IMR-90 (cell line): ENCODE data around the gene TMEM53. TPM values are rescaled to one million over a fixed set of nuclear protein-coding genes. Genes with fewer than 3 reads are reported as not detected.

Experiments used
- ATAC-seq: fragments of 200-7000 bp; cut with Tn5 transposase; 2 replicates; pipeline ENCODE4 v1.9.1; 2020; ENCODE audit warnings: low read depth, mild to moderate bottlenecking, moderate library complexity
- BruUV-seq: library from RNA; stranded (reverse); fragments of 400-500 nt; replicated peaks from 2 replicates; lab custom pipeline; 2021; lab: Mats Ljungman, UMichigan
- CTCF ChIA-PET: fragments of 300-600 bp; formaldehyde crosslinking; extraction: SDS; loops from one replicate; lab custom pipeline; 2021; ENCODE audit warnings: antibody characterized with exemption; lab: Yijun Ruan, JAX
- POLR2A ChIA-PET: fragments of 300-600 bp; sonication (Branson Sonifier 250); formaldehyde crosslinking; loops from one replicate; lab custom pipeline; 2022; ENCODE audit warnings: antibody characterized with exemption; ENCODE audit not compliant: unreplicated experiment; lab: Charles Lee
- DNase-seq: peaks from one replicate; pipeline ENCODE4 v3.0.0; 2013
- H2AFZ ChIP-seq: replicated peaks from 2 replicates; pipeline ENCODE3; 2013; ENCODE audit warnings: low read length, mild to moderate bottlenecking; ENCODE audit not compliant: poor library complexity
- H2AK5ac ChIP-seq: 2 replicates; pipeline ENCODE4 v1.6.1; 2013; ENCODE audit warnings: low read depth, low read length, inconsistent platforms
- H2AK9ac ChIP-seq: replicated peaks from 2 replicates; pipeline ENCODE3; 2013; ENCODE audit warnings: mild to moderate bottlenecking, low read depth, low read length, moderate library complexity; ENCODE audit not compliant: poor library complexity
- H2BK120ac ChIP-seq: 2 replicates; pipeline ENCODE4 v1.6.1; 2013; ENCODE audit warnings: low read depth, low read length, inconsistent platforms
- H2BK15ac ChIP-seq: 3 replicates; pipeline ENCODE4 v1.6.1; 2013; ENCODE audit warnings: low read depth, low read length, inconsistent platforms
- H2BK20ac ChIP-seq: 2 replicates; pipeline ENCODE4 v1.6.1; 2013; ENCODE audit warnings: low read depth, mild to moderate bottlenecking, inconsistent platforms, low read length, moderate library complexity
- H2BK5ac ChIP-seq: 2 replicates; pipeline ENCODE4 v1.6.1; 2013; ENCODE audit warnings: mild to moderate bottlenecking, low read depth, low read length, inconsistent platforms; ENCODE audit not compliant: poor library complexity, severe bottlenecking
- H3K14ac ChIP-seq: replicated peaks from 2 replicates; pipeline ENCODE4 v1.6.1; 2013; ENCODE audit warnings: low read depth, low read length, inconsistent platforms
- H3K18ac ChIP-seq: 2 replicates; pipeline ENCODE4 v1.6.1; 2013; ENCODE audit warnings: low read depth, low read length, control low read depth
- H3K23ac ChIP-seq: 2 replicates; pipeline ENCODE4 v1.6.1; 2013; ENCODE audit warnings: low read depth, low read length, inconsistent platforms
- H3K27ac ChIP-seq: 2 replicates; pipeline ENCODE4 v1.5.1; 2013; ENCODE audit warnings: mild to moderate bottlenecking, control low read depth, low read length; ENCODE audit not compliant: insufficient read depth
- H3K27me3 ChIP-seq: 2 replicates; pipeline ENCODE4 v1.6.1; 2013; ENCODE audit warnings: low read length; ENCODE audit not compliant: control insufficient read depth, insufficient read depth
- H3K36me3 ChIP-seq: 2 replicates; pipeline ENCODE4 v1.6.1; 2013; ENCODE audit warnings: low read length, mixed read lengths; ENCODE audit not compliant: control insufficient read depth, insufficient read depth
- H3K4ac ChIP-seq: 2 replicates; pipeline ENCODE4 v1.6.1; 2013; ENCODE audit warnings: low read depth, low read length, inconsistent platforms
- H3K4me1 ChIP-seq: 2 replicates; pipeline ENCODE4 v1.6.1; 2013; ENCODE audit warnings: low read length, mixed read lengths; ENCODE audit not compliant: control insufficient read depth, insufficient read depth
- H3K4me2 ChIP-seq: 2 replicates; pipeline ENCODE4 v1.6.1; 2013; ENCODE audit warnings: low read depth, mild to moderate bottlenecking, control low read depth, low read length, moderate library complexity
- H3K4me3 ChIP-seq: 2 replicates; pipeline ENCODE4 v1.5.1; 2013; ENCODE audit warnings: low read depth, mild to moderate bottlenecking, control low read depth, low read length, moderate library complexity; ENCODE audit not compliant: insufficient read depth
- H3K56ac ChIP-seq: 2 replicates; pipeline ENCODE4 v1.6.1; 2013; ENCODE audit warnings: low read length, inconsistent platforms; ENCODE audit not compliant: insufficient read depth; ENCODE audit errors: extremely low read depth
- H3K79me1 ChIP-seq, 2 experiments: 2 replicates each; pipeline ENCODE4 v1.6.1; 2013; ENCODE audit warnings: low read length in 2 of 2, inconsistent platforms in 1 of 2, low read depth in 1 of 2
- H3K9ac ChIP-seq: 2 replicates; pipeline ENCODE4 v1.6.1; 2013; ENCODE audit warnings: low read depth, low read length, control low read depth
- H3K9me1 ChIP-seq: 2 replicates; pipeline ENCODE4 v1.6.1; 2013; ENCODE audit warnings: low read length, inconsistent platforms; ENCODE audit not compliant: insufficient read depth
- H3K9me3 ChIP-seq: 2 replicates; pipeline ENCODE4 v1.6.1; 2013; ENCODE audit warnings: low read length; ENCODE audit not compliant: control insufficient read depth, insufficient read depth
- H4K20me1 ChIP-seq: 2 replicates; pipeline ENCODE4 v1.6.1; 2013; ENCODE audit warnings: low read length, inconsistent platforms; ENCODE audit not compliant: insufficient read depth
- H4K5ac ChIP-seq: 2 replicates; pipeline ENCODE4 v1.6.1; 2013; ENCODE audit warnings: mild to moderate bottlenecking, low read depth, low read length, control low read depth
- H4K8ac ChIP-seq, 2 experiments: 2 replicates each; pipeline ENCODE4 v1.6.1; 2013; ENCODE audit warnings: low read depth in 2 of 2, low read length in 2 of 2, control low read depth in 1 of 2, inconsistent platforms in 1 of 2
- H4K91ac ChIP-seq: 2 replicates; pipeline ENCODE4 v1.6.1; 2013; ENCODE audit warnings: low read depth, low read length, inconsistent platforms; ENCODE audit not compliant: insufficient read depth
- CTCF ChIP-seq: conservative IDR thresholded peaks from 2 replicates; pipeline ENCODE4 v1.5.1; 2012; ENCODE audit warnings: mild to moderate bottlenecking, low read depth, low read length, improper control_type of control experiment
- RCOR1 ChIP-seq: IDR thresholded peaks from 2 replicates; pipeline ENCODE4 v1.6.1; 2012; ENCODE audit warnings: mild to moderate bottlenecking, low read length, improper control_type of control experiment; ENCODE audit not compliant: insufficient replicate concordance
- WGBS, 2 experiments: methylation state at CpG; one replicate each; pipeline versions ENCODE4 v1.1.5 to v1.1.7; 2013; ENCODE audit warnings: missing lambda C conversion rate in 2 of 2; ENCODE audit not compliant: insufficient read length in 1 of 2; ENCODE audit errors: extremely low coverage in 2 of 2; 5-methylcytosine and 5-hydroxymethylcytosine counted together
- dilution Hi-C: fragments of 300-500 bp; cut with HindIII; formaldehyde crosslinking; loops from one replicate; pipeline ENCODE4 v1.14.3; 2018; ENCODE audit warnings: low sequenced_read_pairs; ENCODE audit not compliant: unreplicated experiment
- in situ Hi-C: fragments of 300-500 bp; cut with MboI; formaldehyde crosslinking; loops from 3 replicates; pipeline ENCODE4 v1.14.3; 2019; ENCODE audit warnings: low sequenced_read_pairs, inconsistent platforms, mixed read lengths
- intact Hi-C: fragments of 100-400 bp; cut with micrococcal nuclease; formaldehyde crosslinking; loops from 2 replicates; pipeline ENCODE4 v1.10.0; 2022
- polyA plus RNA-seq, 3 experiments: library from polyadenylated mRNA; depleted of rRNA; stranded (reverse); fragments of >200 nt; gene quantifications; 2 replicates each; pipeline ENCODE4 v1.2.3, GENCODE V29; 2012; ENCODE audit warnings: low replicate concordance in 1 of 3
- total RNA-seq: library from RNA; depleted of rRNA; stranded (reverse); fragments of >200 nt; gene quantifications from 2 replicates; pipeline ENCODE4 v1.2.3, GENCODE V29; 2012

The TMEM53 gene
- total and polyA plus RNA-seq, 2 of the 4 experiments (the other 2 are of a cell fraction), result 2.7 to 6.3 TPM

- Histone ChIP-seq H2AFZ (no peak overlapping the region), H2AK5ac (no peak overlapping the region), H2AK9ac (no peak overlapping the region), H2BK15ac (no peak overlapping the region), H3K4me1 (no peaks in the 10 kb centered on the region), H3K27ac (no peak overlapping the region), H3K36me3 (no peaks in the 10 kb centered on the region), H2BK20ac (no peak overlapping the region), H4K8ac (no peak overlapping the region), H4K20me1 (no peaks in the 10 kb centered on the region), H3K23ac (no peak overlapping the region), H3K9me3 (no peaks in the 10 kb centered on the region), H3K4ac (no peak overlapping the region), H3K9ac (no peak overlapping the region), H3K14ac (no peak overlapping the region), H3K56ac (no peak overlapping the region), H3K4me3 (no peak overlapping the region), H3K4me2 (no peak overlapping the region), H4K91ac (no peak overlapping the region), H3K9me1 (no peaks in the 10 kb centered on the region), H2BK5ac (no peak overlapping the region), H2BK120ac (no peak overlapping the region), H3K18ac (no peak overlapping the region), H3K79me1 (no peaks in the 10 kb centered on the region), H3K27me3 (peaks cover 51% of the 10 kb centered on the region), H4K5ac (no peak overlapping the region)
- DNase-seq (no peak), ATAC-seq (no peak)
- no TSS peak for BruUV-seq
- intact Hi-C loops, result no loop called here
- ChIA-PET POLR2A (no interaction called here), CTCF (interaction anchor here (0.6 to 5.0 kb wide), 5 partner anchors 8 to 833 kb away, joined by 3 to 39 read pairs (median 3); no protein-coding TSS in a partner anchor)
- WGBS, 2 experiments, result 46% methylated on average over 2 of the region's 6 CpGs; no CpG with 5 or more reads in 1 of the 2 experiments
- TF ChIP-seq CTCF (peak; percentile 22; the same call in 1 of the 2 replicates), RCOR1 (no peak)
- dilution Hi-C loops, result no loop called here
- in situ Hi-C loops, result loop anchor here (5.0 kb wide), 1 partner anchor 44 kb away; no protein-coding TSS in a partner anchor
Measured at GRCh38 chr1:44608141-44608540, 66.1 kb downstream of the TMEM53 start.
